H1 (cell line): ENCODE data around the gene MT2A. TPM values are rescaled to one million over a fixed set of nuclear protein-coding genes. Genes with fewer than 3 reads are reported as not detected.

ENCODE experiments used
- EP300 ChIP-seq, 2 experiments: IDR thresholded peaks; 1 replicate in 1 of 2; 2 replicates in 1 of 2; pipeline ENCODE4 v1.6.1; 2011 to 2012; ENCODE audit warnings: low read depth in 2 of 2, low read length in 2 of 2, mild to moderate bottlenecking in 2 of 2, borderline replicate concordance in 1 of 2, inconsistent platforms in 1 of 2, moderate library complexity in 1 of 2
- RAD21 ChIP-seq, 2 experiments: IDR thresholded peaks in 1 of 2; conservative IDR thresholded peaks in 1 of 2; 2 replicates each; pipeline ENCODE4 v1.6.1; 2011; ENCODE audit warnings: low read depth in 2 of 2, low read length in 2 of 2, improper control_type of control experiment in 1 of 2, inconsistent platforms in 1 of 2, mild to moderate bottlenecking in 1 of 2, moderate library complexity in 1 of 2
- polyA plus RNA-seq, 7 experiments: library from polyadenylated mRNA; depleted of rRNA in 3 of 7; stranded (reverse) in 5 of 7; unstranded in 2 of 7; fragments of >200 nt in 5 of 7; fragments of 200-250 nt in 2 of 7; gene quantifications; 1 replicate in 5 of 7; 2 replicates in 1 of 7; 4 replicates in 1 of 7; pipeline versions ENCODE4 v1.2.1 to v1.2.3, GENCODE V29; 2011 to 2013; ENCODE audit warnings: missing spikeins in 2 of 7, mixed read lengths in 2 of 7
- total RNA-seq: library from RNA; stranded (reverse); fragmentation: NEBNext Ultra II Directional; extraction: Animal tissue kit (Norgen Biotek cat#: 25700); gene quantifications from 2 replicates; pipeline ENCODE4 v1.2.1, GENCODE V29; 2021

MT2A gene
- total and polyA plus RNA-seq, 2 of the 8 experiments (the other 6 are each of a cell fraction or from before 2014, with no cell fraction given) = 9.5 to 30.1 TPM

DNA sequence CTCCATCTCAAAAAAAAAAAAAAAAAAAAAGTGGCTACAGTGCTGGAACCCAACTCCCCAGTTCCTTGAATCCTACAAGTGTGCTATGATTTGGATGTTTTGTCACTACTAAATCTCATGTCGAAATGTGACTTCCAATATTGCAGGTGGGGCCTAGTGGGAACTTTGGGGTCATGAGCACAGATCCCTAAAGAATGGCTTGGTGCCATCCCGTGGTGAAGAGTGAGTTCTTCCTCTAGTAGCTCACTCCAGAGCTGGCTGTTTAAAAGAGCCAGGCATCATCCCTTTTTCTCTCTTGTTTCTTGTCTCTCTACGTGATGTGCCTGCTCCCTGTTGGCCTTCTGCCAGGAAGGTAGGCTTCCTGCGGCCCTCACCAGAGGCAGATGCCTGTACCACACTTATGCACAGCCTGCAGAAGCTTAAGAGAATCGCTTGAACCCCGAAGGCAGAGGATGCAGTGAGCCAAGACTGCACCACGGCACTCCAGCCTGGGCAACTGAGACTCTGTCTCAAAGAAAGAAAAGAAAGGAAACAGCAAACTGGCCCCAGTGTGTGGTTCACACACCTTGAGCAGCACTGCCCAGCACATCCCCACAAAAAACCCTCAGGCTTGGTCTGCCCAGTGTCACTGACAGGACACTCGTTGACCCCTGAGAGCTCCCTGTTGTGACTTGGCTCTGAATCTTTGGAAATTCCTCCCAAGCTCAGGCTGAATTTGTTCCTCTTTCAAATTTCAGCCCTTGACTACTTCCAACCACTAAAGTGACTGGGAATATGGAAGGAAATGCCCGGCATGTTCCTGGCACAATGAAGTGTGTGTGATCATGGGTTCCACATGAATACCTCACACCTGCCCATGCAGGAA, 20.3 kb downstream of the MT2A start (continued):
- TF ChIP-seq EP300 (IDR thresholded peaks at IDR 0.05; ENCODE audit: borderline replicate concordance in 1 of 2, low read depth in 2 of 2, low read length in 2 of 2) = no peak
- peak in 1 of 2 experiments; percentile 16; a peak in 1 of 4 replicates for TF ChIP-seq RAD21 (IDR thresholded peaks at IDR 0.05 in 1 of 2, conservative IDR thresholded peaks at IDR 0.05 in 1 of 2; ENCODE audit: low read depth in 2 of 2, low read length in 2 of 2)
